GM20000 (cell line): ENCODE data around the gene PHLPP1.

Experiments
- DNase-seq: peaks from one replicate; pipeline ENCODE4 v3.0.0; 2012; ENCODE audit warnings: low spot score
- TF ChIP-seq, protein P1 (sequence below): IDR thresholded peaks from 2 replicates; pipeline ENCODE4 v1.5.1; 2012; ENCODE audit warnings: mild to moderate bottlenecking, control low read depth; ENCODE audit errors: extremely low read depth, missing control alignments

The PHLPP1 gene

GRCh38 chr18:62788111-62788510 is 72.8 kb downstream of the PHLPP1 start:
- DNase-seq = no peak
- TF ChIP-seq, protein P1, sequence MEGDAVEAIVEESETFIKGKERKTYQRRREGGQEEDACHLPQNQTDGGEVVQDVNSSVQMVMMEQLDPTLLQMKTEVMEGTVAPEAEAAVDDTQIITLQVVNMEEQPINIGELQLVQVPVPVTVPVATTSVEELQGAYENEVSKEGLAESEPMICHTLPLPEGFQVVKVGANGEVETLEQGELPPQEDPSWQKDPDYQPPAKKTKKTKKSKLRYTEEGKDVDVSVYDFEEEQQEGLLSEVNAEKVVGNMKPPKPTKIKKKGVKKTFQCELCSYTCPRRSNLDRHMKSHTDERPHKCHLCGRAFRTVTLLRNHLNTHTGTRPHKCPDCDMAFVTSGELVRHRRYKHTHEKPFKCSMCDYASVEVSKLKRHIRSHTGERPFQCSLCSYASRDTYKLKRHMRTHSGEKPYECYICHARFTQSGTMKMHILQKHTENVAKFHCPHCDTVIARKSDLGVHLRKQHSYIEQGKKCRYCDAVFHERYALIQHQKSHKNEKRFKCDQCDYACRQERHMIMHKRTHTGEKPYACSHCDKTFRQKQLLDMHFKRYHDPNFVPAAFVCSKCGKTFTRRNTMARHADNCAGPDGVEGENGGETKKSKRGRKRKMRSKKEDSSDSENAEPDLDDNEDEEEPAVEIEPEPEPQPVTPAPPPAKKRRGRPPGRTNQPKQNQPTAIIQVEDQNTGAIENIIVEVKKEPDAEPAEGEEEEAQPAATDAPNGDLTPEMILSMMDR = no peak

DNA sequence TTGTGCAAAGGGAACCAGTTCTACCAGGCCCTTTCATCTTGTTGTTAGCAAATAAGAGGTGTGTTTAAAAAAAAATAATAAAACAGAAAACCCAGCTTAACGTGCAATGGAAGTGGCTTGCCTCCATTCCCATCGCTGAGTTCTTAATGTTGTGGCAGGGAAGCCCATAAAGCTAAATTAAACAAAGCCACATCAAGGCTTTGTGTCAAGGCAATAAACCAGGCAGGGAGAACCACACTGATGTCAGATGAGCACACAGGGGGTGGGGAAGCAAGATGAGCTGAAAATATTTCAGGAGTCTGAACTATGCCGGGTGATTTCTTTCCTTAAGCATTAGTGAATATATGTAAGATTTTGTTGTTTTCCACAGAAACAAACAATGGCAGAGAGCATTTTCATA is 73.5 kb downstream of the PHLPP1 start:
- no peak for DNase-seq
- TF ChIP-seq, protein P1 = no peak

GRCh38 chr18:62790871-62791772 is 75.8 kb downstream of the PHLPP1 start:
- DNase-seq = no peak
- TF ChIP-seq, protein P1 = no peak

- TF ChIP-seq, protein P1 = no peak
- DNase-seq = no peak
Measured at GRCh38 chr18:62792016-62792415, 76.7 kb downstream of the PHLPP1 start.

DNA sequence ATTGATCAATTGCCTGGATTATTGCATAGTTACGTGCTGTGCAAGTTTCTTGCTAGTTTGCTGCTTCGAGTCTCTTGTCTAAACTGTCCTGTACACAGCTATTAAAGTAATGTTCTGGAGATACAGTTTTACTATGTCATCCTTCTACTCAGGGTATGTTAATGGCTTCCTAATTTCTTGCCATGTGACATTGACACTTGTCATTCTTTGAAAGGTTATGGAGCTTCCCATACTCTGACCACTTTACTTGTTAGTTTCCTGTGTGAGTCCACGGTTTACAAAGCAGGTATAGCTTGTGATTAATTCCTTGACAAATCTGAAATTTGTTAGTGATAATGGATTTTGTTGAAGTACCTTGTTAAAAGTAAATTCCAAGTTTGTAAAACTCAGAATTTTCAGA is 80.5 kb downstream of the PHLPP1 start:
- no peak for DNase-seq
- TF ChIP-seq, protein P1 = no peak

GRCh38 chr18:62796216-62796621 is 80.9 kb downstream of the PHLPP1 start:
- no peak for DNase-seq
- TF ChIP-seq, protein P1 = no peak

- no peak for DNase-seq
Measured at GRCh38 chr18:62797329-62797728, 82.0 kb downstream of the PHLPP1 start.

More at GRCh38 chr18:62797329-62797728, 82.0 kb downstream of the PHLPP1 start:
- TF ChIP-seq, protein P1 = no peak
